ENCODE data around the gene CYB5R4. TPM values are rescaled to one million over a fixed set of nuclear protein-coding genes. Genes with fewer than 3 reads are reported as not detected.

The CYB5R4 gene
- total RNA-seq, 2 experiments from 2014 or later, result 26.9 to 27.0 TPM

DNA sequence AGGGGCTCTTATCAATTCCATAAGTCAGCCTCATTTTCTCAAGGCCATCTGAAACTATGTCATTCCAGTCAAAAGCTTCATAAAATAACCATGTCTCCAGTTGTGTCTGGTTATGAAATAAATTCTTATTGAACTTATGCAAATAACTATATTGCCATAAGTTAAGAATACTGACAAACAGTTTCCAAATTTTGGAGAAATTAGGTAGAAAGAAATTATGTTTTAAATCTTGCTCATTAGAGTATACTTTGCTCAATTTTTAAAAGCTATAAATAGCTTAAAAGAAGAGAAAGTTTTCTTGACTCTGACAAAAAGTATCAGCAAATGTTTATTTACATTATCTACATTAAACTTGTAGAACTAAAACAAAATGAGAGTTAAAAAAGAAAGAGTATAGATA lies 111.1 kb downstream of the CYB5R4 start:
- Mint-ChIP-seq H3K4me1 (ENCODE audit: low read depth) (no peaks in the 10 kb centered on the region), H3K4me3 (no peak overlapping the region), H3K36me3 (ENCODE audit: low read depth) (peaks cover 3% of the 10 kb centered on the region), H3K27ac (no peak overlapping the region), H3K9me3 (peaks cover 19% of the 10 kb centered on the region), H3K27me3 (peaks cover 1% of the 10 kb centered on the region)
- TF ChIP-seq CTCF (IDR thresholded peaks at IDR 0.05), result no peak
- POLR2A ChIA-PET, result no interaction called here
- ATAC-seq (no peak), DNase-seq (no peak)
- CTCF ChIA-PET, result no interaction called here
- intact Hi-C loops (cut with micrococcal nuclease), result no loop called here

DNA sequence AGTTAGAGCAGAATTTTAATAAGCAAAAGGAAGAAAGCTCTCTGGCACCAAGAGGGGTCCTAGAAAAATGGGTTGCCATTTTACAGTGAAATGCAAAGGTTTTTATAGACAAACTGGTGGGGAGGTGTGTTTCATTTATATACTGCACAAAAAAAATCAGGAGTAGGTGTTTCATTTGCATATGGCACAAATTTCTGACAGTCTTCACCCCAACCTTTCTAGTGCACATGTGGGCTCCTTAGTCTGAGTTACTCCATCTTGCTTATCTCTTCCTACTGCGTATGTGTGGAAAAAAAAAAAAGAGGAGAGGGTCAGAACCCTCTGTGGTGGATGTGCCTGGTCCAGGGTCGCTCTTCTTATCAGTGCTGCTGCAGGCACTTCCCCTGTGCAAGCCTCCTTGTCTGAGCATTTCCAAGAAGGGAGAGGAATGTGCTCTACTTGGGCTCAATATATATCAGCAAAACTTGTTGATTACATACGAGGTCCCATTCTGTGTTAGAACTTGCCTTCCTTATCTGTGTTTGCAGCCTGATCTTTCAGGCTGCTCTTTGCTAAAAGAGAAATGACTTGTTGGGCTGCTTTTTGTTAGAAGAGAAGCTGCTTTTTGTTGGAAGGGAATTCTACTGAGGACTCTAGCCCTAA lies 115.0 kb downstream of the CYB5R4 start:
- peaks cover 1% of the 10 kb centered on the region for H3K27me3 Mint-ChIP-seq
- TF ChIP-seq CTCF (IDR thresholded peaks at IDR 0.05), result no peak
- peaks cover 5% of the 10 kb centered on the region for H3K9me3 Mint-ChIP-seq
- intact Hi-C loops (cut with micrococcal nuclease), result no loop called here
- no peak for ATAC-seq
- H3K4me3 Mint-ChIP-seq, result no peak overlapping the region
- POLR2A ChIA-PET, result no interaction called here
- DNase-seq, result no peak
- no peak overlapping the region for H3K27ac Mint-ChIP-seq
- no peaks in the 10 kb centered on the region for H3K4me1 Mint-ChIP-seq (ENCODE audit: low read depth)
- H3K36me3 Mint-ChIP-seq (ENCODE audit: low read depth), result no peaks in the 10 kb centered on the region
- CTCF ChIA-PET, result no interaction called here

GRCh38 chr6:83976037-83976755 lies 116.7 kb downstream of the CYB5R4 start:
- intact Hi-C loops (cut with micrococcal nuclease), result no loop called here
- POLR2A ChIA-PET, result no interaction called here
- Mint-ChIP-seq H3K27me3 (peaks cover 1% of the 10 kb centered on the region), H3K9me3 (no peaks in the 10 kb centered on the region), H3K4me1 (ENCODE audit: low read depth) (no peaks in the 10 kb centered on the region), H3K36me3 (ENCODE audit: low read depth) (no peaks in the 10 kb centered on the region), H3K4me3 (no peak overlapping the region), H3K27ac (no peak overlapping the region)
- ATAC-seq (no peak), DNase-seq (no peak)
- TF ChIP-seq CTCF (IDR thresholded peaks at IDR 0.05), result no peak
- CTCF ChIA-PET, result no interaction called here

DNA sequence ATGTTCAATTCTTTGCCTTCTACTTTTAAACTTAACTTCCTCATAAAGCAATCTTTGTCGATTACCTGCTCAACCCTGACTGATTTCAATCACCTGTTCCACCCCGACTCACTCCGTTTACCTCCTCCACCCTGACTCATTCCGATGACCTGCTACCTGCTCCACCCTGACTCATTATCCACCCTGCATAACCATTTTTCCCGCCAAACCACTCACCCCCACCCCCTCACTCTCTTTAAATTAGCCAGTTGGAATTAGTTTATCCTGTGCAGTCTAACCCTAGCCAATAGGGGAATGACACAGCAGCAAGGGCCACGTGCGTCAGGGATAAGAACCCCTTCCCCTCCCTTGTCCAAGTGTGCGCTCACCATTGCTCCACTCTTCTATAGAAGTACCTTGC lies 117.4 kb downstream of the CYB5R4 start:
- peaks cover 1% of the 10 kb centered on the region for H3K27me3 Mint-ChIP-seq

More for the DNA sequence above, 117.4 kb downstream of the CYB5R4 start:
- CTCF ChIA-PET, result no interaction called here
- DNase-seq (no peak), ATAC-seq (no peak)
- H3K4me1 Mint-ChIP-seq (ENCODE audit: low read depth), result no peaks in the 10 kb centered on the region
- POLR2A ChIA-PET, result no interaction called here
- no peak for TF ChIP-seq CTCF (IDR thresholded peaks at IDR 0.05)
- H3K27ac Mint-ChIP-seq, result no peak overlapping the region
- H3K9me3 Mint-ChIP-seq, result no peaks in the 10 kb centered on the region
- no peak overlapping the region for H3K4me3 Mint-ChIP-seq
- H3K36me3 Mint-ChIP-seq (ENCODE audit: low read depth), result no peaks in the 10 kb centered on the region
- intact Hi-C loops (cut with micrococcal nuclease), result no loop called here
